GM21447 (cell line): ENCODE results near the gene PRM1.

Experiments
- ATAC-seq: cut with Tn5 transposase; IDR thresholded peaks from one replicate; pipeline ENCODE4 v1.9.1; 2021; ENCODE audit not compliant: unreplicated experiment

PRM1 gene

GRCh38 chr16:11239644-11240632 is 41.2 kb downstream of the PRM1 start:
- no peak for ATAC-seq

GRCh38 chr16:11238272-11239202 is 42.6 kb downstream of the PRM1 start:
- no peak for ATAC-seq

GRCh38 chr16:11236461-11237254 is 44.5 kb downstream of the PRM1 start:
- ATAC-seq, result no peak

DNA sequence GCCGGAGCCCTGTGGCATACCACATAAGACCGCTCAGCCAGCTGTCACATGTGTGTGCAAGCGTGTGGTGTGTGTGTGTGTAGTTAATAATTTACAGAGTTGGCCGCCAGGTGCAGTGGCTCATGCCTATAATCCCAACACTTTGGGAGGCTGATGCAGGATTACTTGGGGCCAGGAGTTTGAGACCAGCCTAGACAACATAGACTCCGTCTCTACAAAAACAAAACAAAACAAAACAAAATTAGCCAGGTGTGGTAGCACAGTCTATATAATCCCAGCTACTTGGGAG is 45.5 kb downstream of the PRM1 start:
- no peak for ATAC-seq

DNA sequence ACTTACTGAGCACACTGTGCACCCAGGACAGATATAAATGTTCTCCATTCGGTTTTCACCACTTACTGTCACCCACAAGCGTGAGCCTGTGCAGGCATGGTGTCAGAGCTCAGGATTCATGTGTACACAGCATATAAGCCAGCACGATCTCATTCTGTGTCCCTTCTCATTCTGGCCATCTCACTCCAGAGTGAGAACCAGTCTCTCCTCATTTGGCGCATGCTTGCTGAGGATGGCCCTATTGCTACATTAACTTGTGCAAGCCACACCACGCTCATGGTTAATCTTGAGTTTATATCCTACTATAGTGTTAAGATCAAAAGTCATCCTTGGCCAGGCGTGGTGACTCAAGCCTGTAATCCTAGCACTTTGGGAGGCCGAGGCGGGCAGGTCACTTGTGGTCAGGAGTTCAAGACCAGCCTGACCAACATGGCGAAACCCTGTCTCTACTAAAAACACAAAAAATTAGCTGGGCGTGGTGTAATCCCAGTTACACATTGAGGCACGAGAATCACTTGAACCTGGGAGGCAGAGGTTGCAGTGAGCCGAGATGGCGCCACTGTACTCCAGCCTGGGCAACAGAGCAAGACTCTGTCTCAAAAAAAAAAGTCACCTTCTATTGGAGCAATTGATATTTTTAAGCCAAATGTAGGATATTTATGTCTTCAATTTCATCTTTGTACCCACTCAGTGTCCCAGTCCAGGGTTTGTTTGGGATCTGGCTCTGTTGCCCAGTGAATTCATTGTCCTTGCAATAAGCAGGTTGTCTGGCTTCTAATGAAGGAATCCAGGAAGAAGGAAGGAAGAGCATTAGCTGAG is 46.0 kb downstream of the PRM1 start:
- no peak for ATAC-seq

GRCh38 chr16:11233727-11234376 is 47.3 kb downstream of the PRM1 start:
- ATAC-seq, result no peak

- ATAC-seq, result peak; percentile 69
Observed at GRCh38 chr16:11232852-11233726, 48.0 kb downstream of the PRM1 start.

DNA sequence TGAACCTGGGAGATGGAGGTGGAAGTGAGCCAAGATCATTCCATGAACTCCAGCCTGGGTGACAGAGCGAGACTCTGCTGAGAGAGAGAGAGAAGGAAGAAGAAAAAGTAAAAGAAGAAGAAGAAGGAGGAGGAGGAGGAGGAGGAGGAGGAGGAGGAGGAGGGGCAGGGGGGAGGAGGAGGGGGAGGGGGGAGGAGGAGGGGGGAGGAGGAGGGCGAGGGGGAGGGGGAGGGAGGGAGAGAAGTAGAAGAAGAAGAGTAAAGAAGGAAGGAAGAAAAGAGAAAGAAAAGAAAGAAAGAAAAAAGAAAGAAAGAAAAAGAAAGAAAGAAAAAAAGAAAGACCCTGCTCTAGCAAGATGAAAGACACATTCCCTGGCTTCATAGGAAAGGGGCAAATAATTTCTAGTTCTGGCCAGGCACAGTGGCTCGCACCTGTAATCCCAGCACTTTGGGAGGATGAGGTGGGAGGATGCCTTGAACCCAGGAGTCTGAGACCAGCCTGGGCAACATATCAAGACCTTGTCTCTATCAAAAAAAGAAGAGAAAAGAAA is 48.8 kb downstream of the PRM1 start:
- no peak for ATAC-seq

- no peak for ATAC-seq
Observed at GRCh38 chr16:11231367-11231970, 49.7 kb downstream of the PRM1 start.
